ENCODE results near the gene CD74.
A peak's percentile ranks its signal among the peaks of the same experiment; 100 is the strongest.
"Not testable (repeated sequence)": the region's sequence is repeated elsewhere in the genome, so short reads cannot be mapped to it uniquely, and the experiment has no call there.

CD74 gene

GRCh38 chr5:150412319-150413175, at the start of gene CD74:
Gene CD74 (minus strand): TSS chr5:150412910. CDS start chr5:150412749, 161 bp downstream.
- DNase-seq (ENCODE audit: low read depth in 1 of 2, low spot score in 1 of 2) = peak; percentile 77 to 84

DNA sequence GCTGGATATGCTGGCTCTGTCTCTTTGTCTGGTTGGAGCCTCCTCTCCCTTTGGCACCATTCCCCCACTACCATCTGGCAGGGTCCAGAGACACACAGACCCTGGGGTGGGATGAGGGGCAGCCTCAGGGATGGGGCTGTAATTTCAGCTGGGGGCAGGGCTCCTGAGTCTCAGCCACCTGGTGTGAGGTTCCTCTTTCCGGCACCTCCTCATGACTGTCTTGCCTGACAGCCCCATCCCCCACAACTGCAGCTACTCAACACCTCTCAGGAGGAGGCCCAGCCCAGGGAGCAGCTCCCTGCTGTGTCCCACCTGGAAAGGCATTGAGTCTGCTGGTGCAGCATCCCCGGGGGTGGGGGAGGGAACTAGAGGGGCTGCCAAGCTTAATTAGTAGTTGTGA, 48.5 kb upstream of the CD74 start:
- DNase-seq (ENCODE audit: low read depth in 1 of 2, low spot score in 1 of 2) = no peak

GRCh38 chr5:150460781-150461180, 48.1 kb upstream of the CD74 start:
- DNase-seq (ENCODE audit: low read depth in 1 of 2, low spot score in 1 of 2) = no peak

GRCh38 chr5:150458802-150459557, 46.3 kb upstream of the CD74 start:
- peak; percentile 82 to 89 for DNase-seq (ENCODE audit: low read depth in 1 of 2, low spot score in 1 of 2)

DNA sequence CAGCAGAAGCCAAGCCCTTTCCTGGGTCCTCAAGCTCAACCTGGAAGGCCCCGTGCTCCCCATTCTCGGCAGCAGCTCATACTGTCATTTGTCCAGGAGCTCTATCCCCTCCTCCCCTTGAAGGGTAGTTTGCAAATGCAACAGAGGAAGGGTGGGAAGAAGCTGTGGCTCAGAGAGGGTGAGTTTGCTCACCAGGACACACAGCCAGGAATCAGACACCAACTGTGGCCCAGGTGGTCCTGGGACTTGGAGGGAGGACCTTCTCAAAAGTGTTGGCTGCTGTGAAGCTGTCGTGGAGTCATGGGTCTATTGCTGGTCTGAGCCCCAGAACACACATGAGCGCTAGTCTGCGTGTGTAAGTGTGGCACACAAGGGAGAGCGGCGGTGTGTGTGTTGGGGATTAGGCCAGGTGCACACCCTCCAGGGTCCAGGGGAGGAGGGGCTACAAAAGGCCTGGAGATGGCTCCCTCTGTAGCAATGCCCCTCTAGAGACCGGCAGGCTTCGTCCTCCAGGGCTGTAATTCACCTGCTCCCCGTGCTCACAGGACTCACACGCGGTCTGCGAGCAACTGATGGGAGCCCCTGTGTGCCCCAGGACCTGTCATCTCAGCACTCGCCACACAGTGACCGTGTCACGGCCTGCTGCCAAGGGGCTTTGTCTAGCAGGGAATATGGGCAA, 45.0 kb upstream of the CD74 start:
- DNase-seq (ENCODE audit: low read depth in 1 of 2, low spot score in 1 of 2) = no peak

GRCh38 chr5:150457121-150457520, 44.4 kb upstream of the CD74 start:
- no peak for DNase-seq (ENCODE audit: low read depth in 1 of 2, low spot score in 1 of 2)

DNA sequence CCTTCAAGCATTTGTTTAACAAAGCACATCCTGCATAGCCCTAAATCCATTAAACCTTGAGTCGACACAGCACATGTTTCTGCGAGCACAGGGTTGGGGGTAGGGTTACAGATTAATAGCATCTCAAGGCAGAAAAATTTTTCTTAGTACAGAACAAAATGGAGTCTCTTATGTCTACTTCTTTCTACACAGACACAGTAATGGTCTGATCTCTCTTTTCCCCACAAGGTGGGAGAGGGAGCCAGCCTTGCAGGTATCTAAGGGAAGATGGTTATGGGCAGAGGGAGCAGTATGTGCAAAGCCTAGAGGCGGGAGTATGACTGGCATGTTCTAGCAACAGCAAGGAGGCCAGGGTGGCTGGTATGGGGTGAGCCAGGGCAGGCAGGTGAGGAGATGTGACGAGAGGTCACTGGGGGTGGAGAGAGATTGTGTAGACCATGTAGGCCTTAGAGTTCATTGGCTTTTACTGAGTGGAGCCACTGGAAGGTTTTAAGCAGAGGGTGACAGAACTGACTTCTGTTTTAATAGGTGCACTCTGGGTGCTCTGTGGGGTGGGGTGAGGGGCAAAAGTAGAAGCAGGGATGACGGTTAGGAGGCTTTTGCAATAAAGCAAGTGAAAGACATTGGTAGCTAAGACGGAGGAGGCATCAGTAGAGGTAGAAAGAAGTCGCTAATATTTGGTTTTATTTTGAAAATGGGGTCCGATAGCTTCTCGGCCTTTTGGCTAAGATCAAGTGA, 42.0 kb upstream of the CD74 start:
- no peak for DNase-seq (ENCODE audit: low read depth in 1 of 2, low spot score in 1 of 2)

DNA sequence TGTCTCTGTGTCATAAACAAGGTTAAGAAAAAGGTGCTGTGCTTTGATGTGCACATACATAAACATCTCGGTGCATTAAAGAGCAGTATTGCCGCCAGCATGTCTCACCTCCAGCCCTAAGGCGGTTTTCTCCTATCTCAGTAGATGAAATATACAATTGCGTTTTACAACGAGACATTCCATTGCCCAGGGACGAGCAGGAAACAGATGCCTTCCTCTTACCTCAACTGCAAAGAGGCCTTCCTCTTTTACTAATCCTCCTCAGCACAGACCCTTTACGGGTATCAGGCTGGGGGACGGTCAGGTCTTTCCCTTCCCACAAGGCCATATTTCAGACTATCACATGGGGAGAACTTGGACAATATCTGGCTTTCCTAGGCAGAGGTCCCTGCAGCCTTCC, 41.3 kb upstream of the CD74 start:
- DNase-seq (ENCODE audit: low read depth in 1 of 2, low spot score in 1 of 2) = not testable (repeated sequence)

GRCh38 chr5:150452914-150453313, 40.2 kb upstream of the CD74 start:
- no peak for DNase-seq (ENCODE audit: low read depth in 1 of 2, low spot score in 1 of 2)

DNA sequence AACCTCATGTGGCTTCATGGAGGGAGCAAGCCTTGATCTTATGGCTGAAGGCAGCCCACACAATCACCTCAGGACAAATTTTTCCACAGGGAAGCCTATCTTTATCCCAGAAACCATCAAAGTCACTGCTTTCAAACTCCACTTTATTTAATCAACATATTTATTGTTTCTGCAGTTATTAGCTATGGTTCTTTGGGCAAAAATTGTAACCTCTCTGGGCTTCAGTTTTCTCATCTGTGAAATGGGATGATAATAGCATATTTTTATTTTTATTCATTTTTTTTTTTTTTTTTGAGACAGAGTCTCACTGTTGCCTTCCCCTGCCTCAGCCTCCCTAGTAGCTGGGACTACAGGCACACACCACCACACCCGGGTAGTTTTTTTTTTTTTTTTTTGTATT, 38.9 kb upstream of the CD74 start:
- no peak for DNase-seq (ENCODE audit: low read depth in 1 of 2, low spot score in 1 of 2)

GRCh38 chr5:150449517-150450339, 37.0 kb upstream of the CD74 start, which contains the start of gene RPS14:
Gene RPS14 (minus strand): TSS chr5:150449739. CDS start chr5:150447733, 2,006 bp downstream.
- peak; percentile 88 to 89 for DNase-seq (ENCODE audit: low read depth in 1 of 2, low spot score in 1 of 2)

- no peak for DNase-seq (ENCODE audit: low read depth in 1 of 2, low spot score in 1 of 2)
These were observed 36.3 kb upstream of the CD74 start for GRCh38 chr5:150448952-150449516.

DNA sequence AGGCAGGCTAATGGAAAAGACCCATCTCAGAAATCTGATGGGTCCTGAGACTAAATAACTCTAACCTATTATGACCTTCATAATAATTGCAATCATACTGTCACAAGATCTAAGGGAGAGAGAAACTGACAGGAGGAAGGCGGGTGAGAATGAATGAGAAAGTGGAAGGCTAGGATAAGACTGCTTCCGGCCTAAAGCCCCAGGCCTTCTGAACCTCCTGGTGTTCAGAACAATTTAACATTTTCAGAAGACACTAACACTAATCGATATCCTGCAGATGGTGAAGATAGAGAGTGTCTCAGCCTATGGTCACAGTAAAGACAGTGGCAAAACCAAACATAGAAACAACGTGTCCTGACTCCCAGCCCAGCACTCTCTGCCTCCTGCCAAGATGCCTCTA, 35.6 kb upstream of the CD74 start:
- no peak for DNase-seq (ENCODE audit: low read depth in 1 of 2, low spot score in 1 of 2)

DNA sequence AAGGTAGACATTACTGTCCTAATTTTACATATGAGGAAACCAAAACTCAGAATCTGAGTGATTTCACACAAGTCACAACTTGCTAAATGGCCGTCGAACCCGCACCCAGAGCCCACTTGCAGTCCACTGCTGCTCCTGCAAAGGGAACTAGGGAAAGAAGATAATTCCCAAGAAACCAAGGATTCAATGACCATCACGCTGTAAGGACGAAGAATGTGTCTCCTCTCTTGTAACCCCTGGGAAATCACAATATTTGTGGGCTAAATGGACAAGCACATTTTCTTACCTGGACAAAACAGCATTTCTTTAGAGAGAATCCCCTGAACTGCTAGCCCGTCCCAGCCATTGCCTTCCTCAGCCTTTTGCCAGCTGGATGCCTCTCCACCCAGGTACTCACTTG, 34.5 kb upstream of the CD74 start:
- no peak for DNase-seq (ENCODE audit: low read depth in 1 of 2, low spot score in 1 of 2)

GRCh38 chr5:150446583-150446982, 33.9 kb upstream of the CD74 start:
- DNase-seq (ENCODE audit: low read depth in 1 of 2, low spot score in 1 of 2) = no peak

GRCh38 chr5:150446088-150446487, 33.4 kb upstream of the CD74 start:
- no peak for DNase-seq (ENCODE audit: low read depth in 1 of 2, low spot score in 1 of 2)

- DNase-seq (ENCODE audit: low read depth in 1 of 2, low spot score in 1 of 2) = no peak
These were observed 32.1 kb upstream of the CD74 start for GRCh38 chr5:150444770-150445169.

DNA sequence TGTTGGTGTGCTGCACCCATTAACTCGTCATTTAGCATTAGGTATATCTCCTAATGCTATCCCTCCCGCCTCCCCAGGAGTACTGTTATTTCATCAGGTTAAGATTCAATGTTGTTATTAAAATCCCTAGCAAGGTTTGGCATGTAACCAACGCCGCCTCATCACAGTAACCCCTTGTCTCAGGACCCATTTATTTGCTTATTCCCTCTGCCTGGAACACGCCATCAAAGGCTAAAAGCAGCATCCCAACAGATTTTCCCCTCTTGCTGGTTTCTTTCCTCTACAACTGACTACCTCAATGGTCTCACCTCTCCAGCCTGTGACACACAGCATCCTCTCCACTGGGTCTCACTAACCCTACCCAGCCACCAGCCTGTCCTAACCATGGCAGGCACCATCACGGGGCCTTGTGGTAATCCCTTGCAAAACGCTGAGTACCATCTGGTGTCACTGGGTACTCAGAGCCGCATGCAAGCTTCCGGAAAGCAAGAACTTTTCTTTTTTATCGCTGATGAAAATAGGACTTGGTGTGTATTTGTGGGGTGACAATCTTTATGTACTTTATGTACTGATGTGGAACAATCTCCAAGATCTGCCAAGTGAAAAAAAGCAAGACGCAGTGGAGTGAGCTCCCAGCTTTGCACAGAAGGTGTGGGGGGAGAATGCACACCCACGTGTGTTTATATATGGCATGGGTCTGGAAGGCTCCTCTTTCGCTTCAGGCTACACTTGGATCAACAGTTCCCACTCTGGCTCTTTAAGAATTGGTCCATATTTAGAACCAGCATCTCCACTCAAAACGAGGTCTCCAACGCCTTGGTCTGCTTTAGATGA, 30.7 kb upstream of the CD74 start:
- no peak for DNase-seq (ENCODE audit: low read depth in 1 of 2, low spot score in 1 of 2)

GRCh38 chr5:150442699-150443080, 30.0 kb upstream of the CD74 start:
- DNase-seq (ENCODE audit: low read depth in 1 of 2, low spot score in 1 of 2) = no peak
